Esophagus muscularis mucosa (tissue), 3 donors: ENCODE data around the gene CHGA.

Experiments
- CTCF ChIP-seq, 3 experiments: fragments of 200-600 bp in 2 of 3; fragments of 450-650 bp in 1 of 3; sonication (generic) in 2 of 3; IDR thresholded peaks; one replicate each; pipeline ENCODE4 v1.5.1; 2017 to 2019; ENCODE audit warnings: antibody characterized with exemption in 3 of 3, mild to moderate bottlenecking in 2 of 3, moderate library complexity in 1 of 3
- POLR2A ChIP-seq: fragments of 450-650 bp; IDR thresholded peaks from one replicate; pipeline ENCODE4 v1.6.1; 2017; ENCODE audit warnings: antibody characterized with exemption, moderate library complexity, mild to moderate bottlenecking, low read depth

- TF ChIP-seq POLR2A, result no peak
- no peak for TF ChIP-seq CTCF (IDR thresholded peaks at IDR 0.05)
Measured at GRCh38 chr14:92877757-92878431, 45.1 kb upstream of the CHGA start.
